Measurements from ENCODE around the gene TMPO. TPM values are rescaled to one million over a fixed set of nuclear protein-coding genes. Genes with fewer than 3 reads are reported as not detected.
"Not testable (repeated sequence)": the region's sequence is repeated elsewhere in the genome, so short reads cannot be mapped to it uniquely, and the experiment has no call there.

Gene TMPO
- total RNA-seq, 3 donors from 2014 or later: 42.9 to 115 (median 67.8) TPM

DNA sequence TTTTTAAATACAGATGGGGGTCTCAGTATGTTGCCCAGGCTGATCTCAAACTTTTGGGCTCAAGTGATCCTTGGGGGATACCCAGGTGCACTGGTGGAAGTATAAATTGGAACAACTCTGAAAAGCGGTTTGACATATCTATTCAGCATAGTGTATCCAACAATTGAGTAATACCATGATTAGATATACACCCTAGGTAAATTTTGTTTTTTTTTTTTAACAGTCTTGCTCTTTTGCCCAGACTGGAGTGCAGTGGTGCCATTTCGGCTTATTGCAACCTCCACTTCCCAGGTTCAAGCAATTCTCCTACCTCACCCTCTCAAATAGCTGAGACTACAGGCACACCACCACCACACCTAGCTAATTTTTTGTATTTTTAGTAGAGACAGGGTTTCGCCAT lies 46.5 kb downstream of the TMPO start:
- Histone ChIP-seq H3K27ac (no peak overlapping the region), H3K4me3 (no peak overlapping the region), H3K4me1 (no peaks in the 10 kb centered on the region), H3K9me3 (peaks cover 3 to 6% of the 10 kb centered on the region in 2 donors), H3K27me3 (no peaks in the 10 kb centered on the region), H3K36me3 (no peaks in the 10 kb centered on the region)
- DNase-seq (ENCODE audit: low spot score in 2 of 2): no peak
- TF ChIP-seq, protein P1, sequence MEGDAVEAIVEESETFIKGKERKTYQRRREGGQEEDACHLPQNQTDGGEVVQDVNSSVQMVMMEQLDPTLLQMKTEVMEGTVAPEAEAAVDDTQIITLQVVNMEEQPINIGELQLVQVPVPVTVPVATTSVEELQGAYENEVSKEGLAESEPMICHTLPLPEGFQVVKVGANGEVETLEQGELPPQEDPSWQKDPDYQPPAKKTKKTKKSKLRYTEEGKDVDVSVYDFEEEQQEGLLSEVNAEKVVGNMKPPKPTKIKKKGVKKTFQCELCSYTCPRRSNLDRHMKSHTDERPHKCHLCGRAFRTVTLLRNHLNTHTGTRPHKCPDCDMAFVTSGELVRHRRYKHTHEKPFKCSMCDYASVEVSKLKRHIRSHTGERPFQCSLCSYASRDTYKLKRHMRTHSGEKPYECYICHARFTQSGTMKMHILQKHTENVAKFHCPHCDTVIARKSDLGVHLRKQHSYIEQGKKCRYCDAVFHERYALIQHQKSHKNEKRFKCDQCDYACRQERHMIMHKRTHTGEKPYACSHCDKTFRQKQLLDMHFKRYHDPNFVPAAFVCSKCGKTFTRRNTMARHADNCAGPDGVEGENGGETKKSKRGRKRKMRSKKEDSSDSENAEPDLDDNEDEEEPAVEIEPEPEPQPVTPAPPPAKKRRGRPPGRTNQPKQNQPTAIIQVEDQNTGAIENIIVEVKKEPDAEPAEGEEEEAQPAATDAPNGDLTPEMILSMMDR (IDR thresholded peaks at IDR 0.05): no peak
- TF ChIP-seq POLR2AphosphoS5 (IDR thresholded peaks at IDR 0.05) (no peak), POLR2A (IDR thresholded peaks at IDR 0.05) (no peak)
- intact Hi-C loops (cut with DNase I; ENCODE audit: low total_unique reads): no loop called here

DNA sequence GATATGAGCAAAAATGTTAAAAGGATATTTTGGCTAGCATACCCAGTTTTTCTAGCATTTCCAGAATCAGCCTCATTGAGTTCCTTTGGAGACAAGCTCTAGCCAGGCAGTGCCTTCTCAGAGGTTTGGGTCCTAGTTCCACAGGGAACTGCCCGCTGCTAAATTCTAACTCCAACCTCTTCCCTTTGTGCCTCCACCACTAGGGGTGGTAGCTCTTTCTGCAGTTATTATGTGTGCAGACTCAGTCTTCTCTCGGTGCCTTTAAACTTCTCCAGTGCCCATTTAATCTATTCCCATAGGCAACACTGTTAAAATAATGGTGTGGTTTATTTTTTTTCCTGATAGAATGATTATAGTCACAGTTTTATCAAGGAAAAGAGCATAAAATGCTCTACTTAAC lies 56.6 kb downstream of the TMPO start:
- no peaks in the 10 kb centered on the region for H3K27me3 ChIP-seq
- H3K4me3 ChIP-seq: no peak overlapping the region
- TF ChIP-seq POLR2AphosphoS5 (IDR thresholded peaks at IDR 0.05) (no peak), POLR2A (IDR thresholded peaks at IDR 0.05) (no peak)
- TF ChIP-seq, protein P1 (IDR thresholded peaks at IDR 0.05): no peak
- no peaks in the 10 kb centered on the region for H3K36me3 ChIP-seq
- no peaks in the 10 kb centered on the region for H3K4me1 ChIP-seq
- no peak overlapping the region for H3K27ac ChIP-seq
- intact Hi-C loops (cut with DNase I; ENCODE audit: low total_unique reads): no loop called here
- DNase-seq (ENCODE audit: low spot score in 2 of 2): no peak
- no peaks in the 10 kb centered on the region for H3K9me3 ChIP-seq

DNA sequence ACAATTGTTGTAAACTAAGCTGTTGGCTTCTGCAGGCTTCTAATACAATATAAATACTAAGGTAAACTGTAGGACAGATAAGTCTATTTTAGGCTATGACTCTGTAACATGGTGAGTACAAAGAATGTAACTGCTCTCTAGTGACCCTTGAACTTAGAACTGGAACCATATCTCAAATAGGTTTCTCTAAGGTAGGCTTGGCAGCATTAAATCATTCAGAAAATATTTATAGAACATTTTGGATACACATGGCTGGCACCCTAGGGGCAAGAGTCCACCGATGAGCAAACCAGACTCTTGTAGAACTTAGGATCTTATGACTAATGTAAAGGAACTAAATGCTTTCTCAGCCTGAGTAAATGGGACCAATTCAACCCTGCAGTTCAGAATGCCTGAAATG lies 58.7 kb downstream of the TMPO start:
- no peak for DNase-seq (ENCODE audit: low spot score in 2 of 2)
- intact Hi-C loops (cut with DNase I; ENCODE audit: low total_unique reads): no loop called here
- H3K9me3 ChIP-seq: no peaks in the 10 kb centered on the region
- H3K4me3 ChIP-seq: no peak overlapping the region
- no peaks in the 10 kb centered on the region for H3K27me3 ChIP-seq
- H3K27ac ChIP-seq: no peak overlapping the region
- no peaks in the 10 kb centered on the region for H3K4me1 ChIP-seq
- TF ChIP-seq POLR2A (IDR thresholded peaks at IDR 0.05) (no peak), POLR2AphosphoS5 (IDR thresholded peaks at IDR 0.05) (no peak)
- TF ChIP-seq, protein P1 (IDR thresholded peaks at IDR 0.05): no peak
- no peaks in the 10 kb centered on the region for H3K36me3 ChIP-seq

DNA sequence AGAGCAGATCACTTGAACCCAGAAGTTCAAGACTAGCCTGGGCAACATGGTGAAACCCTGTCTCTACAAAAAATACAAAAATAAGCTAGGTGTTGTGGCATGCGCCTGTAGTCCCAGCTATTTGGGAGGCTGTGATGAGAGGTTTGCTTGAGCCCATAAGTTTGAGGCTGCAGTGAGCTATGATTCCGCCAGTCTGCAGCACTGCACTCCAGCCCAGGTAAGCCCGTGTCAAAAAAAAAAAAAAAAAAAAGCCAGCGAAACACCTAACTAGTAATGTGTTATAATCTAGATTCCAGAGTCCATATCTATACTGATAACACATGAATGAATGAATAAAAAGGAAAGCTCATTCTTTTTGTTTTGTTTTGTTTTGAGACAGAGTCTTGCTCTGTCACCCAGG lies 59.6 kb downstream of the TMPO start:
- Histone ChIP-seq H3K36me3 (no peaks in the 10 kb centered on the region), H3K27me3 (no peaks in the 10 kb centered on the region), H3K4me1 (no peaks in the 10 kb centered on the region), H3K9me3 (no peaks in the 10 kb centered on the region), H3K27ac (no peak overlapping the region), H3K4me3 (no peak overlapping the region)
- DNase-seq (ENCODE audit: low spot score in 2 of 2): no peak
- TF ChIP-seq, protein P1 (IDR thresholded peaks at IDR 0.05): no peak
- TF ChIP-seq POLR2AphosphoS5 (IDR thresholded peaks at IDR 0.05) (no peak), POLR2A (IDR thresholded peaks at IDR 0.05) (no peak)
- intact Hi-C loops (cut with DNase I; ENCODE audit: low total_unique reads): no loop called here

DNA sequence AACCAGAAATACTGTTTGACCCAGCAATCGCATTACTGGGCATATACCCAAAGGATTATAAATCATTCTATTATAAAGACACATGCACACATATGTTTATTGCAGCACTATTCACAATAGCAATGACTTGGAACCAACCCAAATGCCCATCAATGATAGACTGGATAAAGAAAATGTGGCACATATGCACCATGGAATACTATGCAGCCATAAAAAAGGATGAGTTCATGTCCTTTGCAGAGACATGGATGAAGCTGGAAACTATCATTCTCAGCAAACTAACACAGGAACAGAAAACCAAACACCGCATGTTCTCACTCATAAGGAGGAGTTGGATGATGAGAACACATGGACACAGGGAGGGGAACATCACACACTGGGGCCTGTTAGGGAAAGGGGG lies 61.4 kb downstream of the TMPO start:
- H3K9me3 ChIP-seq; H3K4me3 ChIP-seq; H3K27me3 ChIP-seq; H3K4me1 ChIP-seq; H3K27ac ChIP-seq; H3K36me3 ChIP-seq; DNase-seq (ENCODE audit: low spot score in 2 of 2); intact Hi-C loops (cut with DNase I; ENCODE audit: low total_unique reads): not testable (repeated sequence)

DNA sequence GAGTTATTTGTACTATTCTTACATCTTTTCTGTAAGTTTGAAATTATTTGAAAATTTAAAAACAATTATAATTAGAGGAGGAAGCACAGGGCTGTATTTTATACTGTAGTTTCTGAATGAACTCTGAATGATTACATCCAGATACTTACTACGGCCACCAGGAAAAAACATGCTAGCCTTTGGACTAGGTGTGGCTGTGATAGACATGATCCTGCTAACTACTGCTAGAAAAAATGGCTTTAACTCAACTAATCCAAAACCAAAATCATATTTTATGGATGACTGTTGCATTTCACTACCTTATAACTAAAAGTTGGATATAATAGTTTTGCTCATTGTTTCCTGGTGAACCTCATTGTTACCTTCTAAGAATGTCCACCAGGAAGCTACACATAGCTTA lies 63.0 kb downstream of the TMPO start:
- no peak overlapping the region for H3K4me3 ChIP-seq
- H3K36me3 ChIP-seq: no peaks in the 10 kb centered on the region
- no peaks in the 10 kb centered on the region for H3K9me3 ChIP-seq
- no peaks in the 10 kb centered on the region for H3K4me1 ChIP-seq
- intact Hi-C loops (cut with DNase I; ENCODE audit: low total_unique reads): no loop called here
- H3K27me3 ChIP-seq: no peaks in the 10 kb centered on the region
- DNase-seq (ENCODE audit: low spot score in 2 of 2): no peak
- H3K27ac ChIP-seq: no peak overlapping the region
- TF ChIP-seq POLR2A (IDR thresholded peaks at IDR 0.05): no peak
- TF ChIP-seq, protein P1 (IDR thresholded peaks at IDR 0.05): no peak
- no peak for TF ChIP-seq POLR2AphosphoS5 (IDR thresholded peaks at IDR 0.05)
